ELR (cell line): ENCODE results near the gene C22orf15.

Source experiments
- DNase-seq: peaks from one replicate; pipeline ENCODE4 v3.0.0-alpha.2; 2015; ENCODE audit warnings: low read depth

C22orf15 gene

GRCh38 chr22:23787600-23787896 is 24.8 kb downstream of the C22orf15 start:
- DNase-seq: no peak

GRCh38 chr22:23787910-23788309 is 25.1 kb downstream of the C22orf15 start:
- no peak for DNase-seq

- no peak for DNase-seq
Observed at GRCh38 chr22:23789121-23789520, 26.3 kb downstream of the C22orf15 start.

GRCh38 chr22:23789638-23790037 is 26.8 kb downstream of the C22orf15 start:
- DNase-seq: peak; percentile 22

- no peak for DNase-seq
Observed at GRCh38 chr22:23790819-23791737, 28.3 kb downstream of the C22orf15 start.

- no peak for DNase-seq
Observed at GRCh38 chr22:23791738-23792645, 29.2 kb downstream of the C22orf15 start.

GRCh38 chr22:23793326-23793725 is 30.5 kb downstream of the C22orf15 start:
- no peak for DNase-seq

GRCh38 chr22:23796461-23796860 is 33.7 kb downstream of the C22orf15 start:
- DNase-seq: no peak

- no peak for DNase-seq
Observed at GRCh38 chr22:23800297-23801237, 37.8 kb downstream of the C22orf15 start.

- no peak for DNase-seq
Observed at GRCh38 chr22:23801238-23801821, 38.5 kb downstream of the C22orf15 start.

GRCh38 chr22:23801886-23802377 is 39.1 kb downstream of the C22orf15 start:
- no peak for DNase-seq

- DNase-seq: no peak
Observed at GRCh38 chr22:23803001-23803819, 40.4 kb downstream of the C22orf15 start.

GRCh38 chr22:23804781-23805291 is 42.0 kb downstream of the C22orf15 start:
- no peak for DNase-seq

GRCh38 chr22:23806837-23807236 is 44.0 kb downstream of the C22orf15 start:
- no peak for DNase-seq

- DNase-seq: no peak
Observed at GRCh38 chr22:23812378-23812777, 49.6 kb downstream of the C22orf15 start.
